Adipose tissue (tissue), 3 donors: ENCODE measurements around the gene SNAPIN. TPM values are rescaled to one million over a fixed set of nuclear protein-coding genes. Genes with fewer than 3 reads are reported as not detected.

Source experiments
- H3K27ac ChIP-seq: one replicate; pipeline ENCODE4 v1.5.1; 2013; ENCODE audit warnings: low read depth, low read length
- WGBS, 3 donors: extraction: QIAGEN DNeasy Blood & Tissue Kit; methylation state at CpG; one replicate each; pipeline ENCODE4 v1.1.7; 2013; 5-methylcytosine and 5-hydroxymethylcytosine counted together
- polyA plus RNA-seq, 3 donors: library from polyadenylated mRNA; stranded (reverse); fragments of 200-250 nt; gene quantifications; one replicate each; pipeline ENCODE4 v1.2.3, GENCODE V29; 2013
- donor health status: healthy with polysubstance abuse.
- donor health status: Bipolar disorder and iron deficiency.
- donor health status: healthy.

The SNAPIN gene
- 10 to 100 TPM; 15.2 to 52.2 (median 49.1) TPM for polyA plus RNA-seq

GRCh38 chr1:153658400-153659174 is at the start of gene SNAPIN:
TSS of gene SNAPIN (plus strand) at chr1:153658703. CDS start at chr1:153658744, 41 bp downstream.
- 2% methylated on average over 53 of the region's 53 CpGs for WGBS, 3 donors
- peak within 1 kb of the TSS; percentile 64 for H3K27ac ChIP-seq

- peak overlapping the region; percentile 86 for H3K27ac ChIP-seq
- WGBS, 3 donors = 50 to 69% (median 50%) methylated on average over 18 to 19 of the region's 19 CpGs
These were observed 49.5 kb upstream of the SNAPIN start for GRCh38 chr1:153608742-153609584.

- H3K27ac ChIP-seq = peak overlapping the region; percentile 86
- WGBS, 3 donors = 50 to 69% (median 63%) methylated on average over 6 of the region's 6 CpGs
These were observed 49.0 kb upstream of the SNAPIN start for GRCh38 chr1:153609585-153609907.

- H3K27ac ChIP-seq = peak overlapping the region; percentile 29
- 58 to 61% (median 59%) methylated on average over 4 of the region's 4 CpGs for WGBS, 3 donors
These were observed 48.2 kb upstream of the SNAPIN start for GRCh38 chr1:153610334-153610733.

- WGBS, 3 donors = 80 to 86% (median 81%) methylated on average over 7 of the region's 7 CpGs
- peak overlapping the region; percentile 29 for H3K27ac ChIP-seq
These were observed 47.6 kb upstream of the SNAPIN start for GRCh38 chr1:153610811-153611301.

- WGBS, 3 donors = 68 to 86% (median 84%) methylated on average over 1 of the region's 1 CpG
- no peak overlapping the region for H3K27ac ChIP-seq
These were observed 47.1 kb upstream of the SNAPIN start for GRCh38 chr1:153611356-153611755.

- H3K27ac ChIP-seq = peak overlapping the region; percentile 21
- WGBS, 3 donors = 26 to 67% (median 60%) methylated on average over 10 to 11 of the region's 11 CpGs
These were observed 46.3 kb upstream of the SNAPIN start for GRCh38 chr1:153612111-153612754.

- H3K27ac ChIP-seq = peak within 1 kb of the TSS; percentile 21
- WGBS, 3 donors = 30 to 60% (median 53%) methylated on average over 9 of the region's 9 CpGs
These were observed 45.7 kb upstream of the SNAPIN start, which contains the start of gene S100A16 for GRCh38 chr1:153612755-153613331. TSS of gene S100A16 (minus strand) at chr1:153613137. CDS start at chr1:153608151, 4,986 bp downstream.

- WGBS, 3 donors = 78 to 88% (median 80%) methylated on average over 5 of the region's 5 CpGs
- no peak overlapping the region for H3K27ac ChIP-seq
These were observed 45.1 kb upstream of the SNAPIN start for GRCh38 chr1:153613406-153613805.

- 64 to 89% (median 76%) methylated on average over 2 of the region's 2 CpGs for WGBS, 3 donors
- no peak overlapping the region for H3K27ac ChIP-seq
These were observed 44.2 kb upstream of the SNAPIN start for GRCh38 chr1:153614189-153614900.

GRCh38 chr1:153614906-153615305 is 43.6 kb upstream of the SNAPIN start:
- WGBS, 3 donors = 91 to 93% (median 92%) methylated on average over 7 of the region's 7 CpGs
- no peak overlapping the region for H3K27ac ChIP-seq

- WGBS, 3 donors = 81 to 98% (median 88%) methylated on average over 2 of the region's 2 CpGs
- H3K27ac ChIP-seq = no peak overlapping the region
These were observed 43.1 kb upstream of the SNAPIN start for GRCh38 chr1:153615406-153615805.

GRCh38 chr1:153616144-153616916 is 42.2 kb upstream of the SNAPIN start, which contains the start of gene S100A14:
TSS of gene S100A14 (minus strand) at chr1:153616325. CDS start at chr1:153615858, 467 bp downstream.
- H3K27ac ChIP-seq = no peak within 1 kb of the TSS
- WGBS, 3 donors = 65 to 73% (median 70%) methylated on average over 9 to 10 of the region's 10 CpGs

GRCh38 chr1:153616917-153617311 is 41.6 kb upstream of the SNAPIN start:
- no peak overlapping the region for H3K27ac ChIP-seq
- 72 to 88% (median 74%) methylated on average over 5 of the region's 5 CpGs for WGBS, 3 donors

GRCh38 chr1:153617663-153618062 is 40.8 kb upstream of the SNAPIN start:
- H3K27ac ChIP-seq = no peak overlapping the region
- WGBS, 3 donors = 13 to 46% (median 37%) methylated on average over 6 of the region's 6 CpGs

GRCh38 chr1:153619171-153619570 is 39.3 kb upstream of the SNAPIN start:
- WGBS, 3 donors = 91 to 96% (median 94%) methylated on average over 6 of the region's 6 CpGs
- no peak overlapping the region for H3K27ac ChIP-seq

GRCh38 chr1:153623101-153623500 is 35.4 kb upstream of the SNAPIN start:
- no peak overlapping the region for H3K27ac ChIP-seq
- WGBS, 3 donors = 55 to 82% (median 68%) methylated on average over 7 of the region's 7 CpGs
